LHCN-M2 (cell line): ENCODE measurements around the gene HSPA9. TPM values are rescaled to one million over a fixed set of nuclear protein-coding genes. Genes with fewer than 3 reads are reported as not detected.

Source experiments
- DNase-seq: peaks from one replicate; pipeline ENCODE4 v3.0.0-alpha.2; 2012; ENCODE audit warnings: low read depth
- total RNA-seq: library from RNA; depleted of rRNA; stranded (reverse); fragments of >200 nt; gene quantifications from 2 replicates; pipeline ENCODE4 v1.2.3, GENCODE V29; 2014

The HSPA9 gene
- total RNA-seq, 1 experiment from 2014 or later, result 424 TPM

DNA sequence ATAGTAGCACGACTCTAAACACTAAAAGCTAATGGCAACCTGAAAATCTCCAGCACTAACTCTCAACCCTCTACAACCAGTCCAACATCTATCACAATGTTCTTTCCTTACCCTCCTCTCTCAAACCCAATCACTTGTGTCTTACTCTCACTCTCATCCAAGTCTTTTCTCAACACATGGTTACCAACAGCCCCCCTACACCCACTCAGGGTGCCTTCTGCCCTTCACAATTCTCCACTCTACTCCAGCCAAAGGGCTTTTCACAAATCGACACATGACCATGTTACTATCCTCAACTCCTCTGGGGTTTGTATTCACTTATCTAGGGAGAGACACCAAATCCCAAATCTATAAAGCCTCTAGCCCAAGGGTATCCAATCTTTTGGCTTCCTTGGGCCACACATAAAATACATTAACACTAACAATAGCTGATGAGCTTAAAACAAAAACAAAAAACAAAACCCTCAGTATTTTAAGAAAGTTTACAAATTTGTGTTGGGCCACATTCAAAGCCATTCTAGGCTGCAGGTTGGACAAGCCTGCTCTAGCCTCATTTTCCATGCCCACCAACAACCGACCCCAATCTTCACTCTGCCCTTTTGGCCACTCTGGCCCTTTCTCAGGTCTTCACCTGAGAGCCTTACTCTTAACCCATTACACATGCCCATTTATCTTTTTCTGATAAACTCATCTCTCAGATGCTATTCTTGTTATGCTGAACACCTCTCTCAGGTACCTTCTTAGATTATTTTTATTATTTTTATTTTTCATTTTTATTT is 11.7 kb downstream of the HSPA9 start:
- DNase-seq, result no peak

DNA sequence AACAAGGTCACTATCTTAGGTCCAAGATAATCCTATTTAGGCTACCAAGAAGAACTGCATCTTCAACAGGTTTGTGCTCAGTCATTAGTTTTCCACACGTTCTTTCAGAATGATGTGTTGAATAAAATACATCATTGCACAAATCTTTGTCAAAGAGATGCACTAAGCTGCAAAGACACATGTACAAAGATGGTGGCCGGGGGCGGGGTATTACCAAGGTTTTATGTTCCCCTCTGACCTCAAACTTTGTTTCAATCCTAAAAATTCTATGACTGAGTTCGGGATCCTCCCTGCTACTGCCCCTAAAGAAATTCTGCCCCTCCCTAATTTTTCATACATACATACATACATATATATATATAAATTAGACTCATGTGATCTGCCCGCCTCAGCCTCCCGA is 14.2 kb downstream of the HSPA9 start:
- no peak for DNase-seq

- no peak for DNase-seq
Observed at GRCh38 chr5:138559937-138560336, 15.3 kb downstream of the HSPA9 start.

- no peak for DNase-seq
Observed at GRCh38 chr5:138557677-138558076, 17.5 kb downstream of the HSPA9 start.

DNA sequence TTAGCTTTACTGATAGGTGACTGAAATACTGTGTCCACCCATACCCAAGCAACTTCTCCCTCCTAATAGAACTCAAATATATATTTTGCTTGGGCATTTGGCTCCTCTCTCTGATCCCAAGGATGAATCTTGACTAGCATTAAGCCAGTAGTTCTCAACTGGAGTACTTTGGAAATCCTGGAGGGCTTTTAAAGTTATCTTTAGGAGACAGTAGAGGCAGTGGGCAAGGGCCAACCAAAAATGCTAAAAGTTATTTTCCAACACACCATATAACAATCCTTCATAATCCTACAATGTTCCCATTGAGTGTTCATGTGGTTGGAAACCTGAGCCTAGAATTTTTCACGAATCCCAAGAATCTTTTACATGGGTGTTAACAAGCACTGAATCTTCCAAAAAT is 21.1 kb downstream of the HSPA9 start:
- no peak for DNase-seq

DNA sequence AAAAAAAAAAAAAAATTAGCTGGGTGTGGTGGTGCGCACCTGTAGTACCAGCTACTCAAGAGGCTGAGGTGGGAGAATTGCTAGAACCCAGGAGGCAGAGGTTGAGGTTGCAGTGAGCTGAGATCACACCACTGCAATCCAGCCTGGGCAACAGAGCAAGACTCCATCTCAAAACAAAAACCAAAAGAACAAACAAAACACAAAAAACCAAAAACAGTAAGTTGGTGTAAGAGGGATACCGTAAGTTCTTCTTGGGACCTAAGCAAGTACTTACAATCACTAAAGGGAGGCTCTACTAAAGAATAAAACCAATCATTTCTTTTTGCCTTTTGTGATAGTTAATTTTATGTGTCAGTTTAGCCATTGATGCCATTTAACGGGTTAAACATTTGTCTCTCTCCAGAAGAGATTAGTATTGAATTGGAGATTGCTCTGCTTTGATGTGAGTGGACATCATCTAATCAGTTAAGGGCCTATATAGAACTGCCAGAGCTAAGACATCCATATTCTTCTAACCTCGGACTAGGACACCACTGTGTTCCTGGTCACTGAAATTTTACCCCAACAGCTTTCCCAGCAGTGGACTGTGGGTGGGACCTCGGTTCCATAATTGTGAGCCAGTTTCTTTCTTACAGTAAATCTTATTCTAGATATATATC is 21.6 kb downstream of the HSPA9 start:
- DNase-seq, result no peak

GRCh38 chr5:138552657-138553056 is 22.5 kb downstream of the HSPA9 start:
- DNase-seq, result no peak

DNA sequence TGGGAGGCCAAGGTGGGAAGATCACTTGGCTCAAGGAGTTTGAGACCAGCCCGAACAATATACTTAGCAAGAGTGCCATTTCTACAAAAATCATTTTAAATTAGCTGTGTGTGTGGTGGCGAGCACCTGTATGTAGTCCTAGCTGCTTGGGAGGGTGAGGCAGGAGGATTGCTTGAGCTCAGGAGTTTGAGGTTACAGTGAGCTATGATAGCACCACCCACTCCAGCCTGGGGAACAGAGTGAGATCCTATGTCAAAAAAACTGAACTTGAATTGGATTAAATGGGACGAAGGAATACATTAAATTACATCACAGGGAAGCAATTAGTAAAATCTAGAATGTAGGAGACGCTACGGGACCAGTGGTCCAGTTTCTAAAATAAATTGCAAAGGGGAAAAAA is 25.8 kb downstream of the HSPA9 start:
- DNase-seq, result no peak

GRCh38 chr5:138545919-138546562 is 29.2 kb downstream of the HSPA9 start:
- no peak for DNase-seq

GRCh38 chr5:138544181-138545134 is 30.7 kb downstream of the HSPA9 start:
- DNase-seq, result peak; percentile 47

- no peak for DNase-seq
Observed at GRCh38 chr5:138543730-138544104, 31.5 kb downstream of the HSPA9 start.

- DNase-seq, result peak; percentile 99
Observed at GRCh38 chr5:138542956-138543729, 32.1 kb downstream of the HSPA9 start, which contains the start of gene ETF1. Gene ETF1, minus strand, starts transcription at chr5:138543236. Its CDS starts 318 bp downstream, at chr5:138542918.

DNA sequence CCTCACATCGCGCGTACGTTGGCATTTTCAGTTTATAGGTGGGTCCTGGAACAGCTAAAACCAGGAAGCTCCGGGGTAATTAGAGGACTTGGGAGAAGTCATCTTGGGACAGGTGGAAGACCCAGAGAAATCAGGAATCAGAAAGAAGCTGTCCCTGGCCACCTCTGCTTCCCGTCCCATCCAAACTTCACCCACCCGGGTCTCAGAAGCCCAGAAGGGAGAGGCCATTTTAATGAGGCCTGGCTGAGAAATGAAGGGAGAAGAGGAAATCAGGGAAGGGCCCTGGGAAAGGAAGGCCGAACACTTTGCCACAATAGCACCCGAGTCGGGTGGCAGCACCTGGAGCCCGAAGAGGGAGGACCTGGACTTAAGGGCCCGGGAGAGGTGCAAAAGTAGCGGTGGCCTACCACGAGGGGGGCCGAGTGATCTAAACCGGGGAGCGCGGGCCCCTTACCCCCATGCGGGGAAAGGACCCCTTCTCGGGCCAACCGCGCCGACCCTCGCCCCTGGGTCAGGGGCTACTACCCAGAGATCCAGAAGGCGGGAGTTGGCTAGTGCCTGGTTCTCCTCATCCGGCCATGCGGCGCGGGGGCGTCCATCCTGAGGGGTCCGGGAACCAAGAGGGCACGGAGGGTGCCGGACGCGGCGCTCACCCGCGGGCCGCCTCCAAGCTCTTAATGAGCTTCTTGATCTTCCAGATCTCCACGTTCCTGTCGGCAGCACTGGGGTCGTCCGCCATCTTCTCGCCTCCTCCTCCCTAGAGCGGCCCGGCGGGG is 32.8 kb downstream of the HSPA9 start:
- peak; percentile 9 for DNase-seq

- no peak for DNase-seq
Observed at GRCh38 chr5:138541511-138542179, 33.6 kb downstream of the HSPA9 start.

DNA sequence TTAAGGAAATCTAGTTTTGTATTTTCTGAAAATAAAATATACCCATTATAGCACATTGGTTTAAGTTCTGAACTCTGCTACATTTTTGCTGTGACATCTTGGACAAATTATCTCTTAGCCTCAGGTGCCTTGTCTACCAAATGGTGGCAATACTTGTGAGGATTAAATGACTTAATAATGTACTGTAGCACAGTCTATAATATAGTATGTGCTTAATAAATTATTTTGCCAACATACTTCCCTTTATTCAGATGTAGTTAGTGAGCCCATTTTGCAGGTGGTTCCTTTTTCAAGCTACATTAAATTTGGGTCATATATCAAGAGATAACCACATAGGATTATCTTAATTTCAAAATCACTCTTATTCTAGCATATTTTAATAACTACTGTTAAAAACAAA is 35.4 kb downstream of the HSPA9 start:
- no peak for DNase-seq

- no peak for DNase-seq
Observed at GRCh38 chr5:138538943-138539627, 36.1 kb downstream of the HSPA9 start.

GRCh38 chr5:138536665-138537315 is 38.4 kb downstream of the HSPA9 start:
- DNase-seq, result peak; percentile 14

GRCh38 chr5:138536215-138536614 is 39.0 kb downstream of the HSPA9 start:
- DNase-seq, result no peak
